Measurements from ENCODE around the gene ZER1.
"Not testable (repeated sequence)": the region's sequence is repeated elsewhere in the genome, so short reads cannot be mapped to it uniquely, and the experiment has no call there.

Gene ZER1

GRCh38 chr9:128771745-128772519, at the start of gene ZER1:
ZER1 (minus strand) TSS chr9:128771927; CDS start chr9:128755565, 16,362 bp downstream.
- DNase-seq, result peak; percentile 88 to 90

- no peak for DNase-seq
These were observed 49.2 kb upstream of the ZER1 start for GRCh38 chr9:128820665-128821583.

- peak; percentile 23 to 28 for DNase-seq
These were observed 48.3 kb upstream of the ZER1 start for GRCh38 chr9:128819716-128820664.

- peak in 1 of 2 experiments; percentile 61 for DNase-seq
These were observed 47.4 kb upstream of the ZER1 start for GRCh38 chr9:128818839-128819715.

- DNase-seq, result peak; percentile 98 to 99
These were observed 46.5 kb upstream of the ZER1 start, which contains the start of gene ENDOG for GRCh38 chr9:128818099-128818838. ENDOG (plus strand) TSS chr9:128818500; CDS start chr9:128818685, 185 bp downstream.

- no peak for DNase-seq
These were observed 39.1 kb upstream of the ZER1 start for GRCh38 chr9:128810873-128811272.

GRCh38 chr9:128809831-128810230, 38.1 kb upstream of the ZER1 start:
- DNase-seq, result no peak

- no peak for DNase-seq
These were observed 37.4 kb upstream of the ZER1 start for GRCh38 chr9:128809036-128809599.

GRCh38 chr9:128808543-128808942, 36.8 kb upstream of the ZER1 start:
- no peak for DNase-seq

- no peak for DNase-seq
These were observed 36.1 kb upstream of the ZER1 start for GRCh38 chr9:128807827-128808226.

GRCh38 chr9:128805661-128806060, 33.9 kb upstream of the ZER1 start:
- no peak for DNase-seq

GRCh38 chr9:128802482-128802881, 30.8 kb upstream of the ZER1 start:
- no peak for DNase-seq

GRCh38 chr9:128800061-128800460, 28.3 kb upstream of the ZER1 start:
- no peak for DNase-seq

- no peak for DNase-seq
These were observed 27.2 kb upstream of the ZER1 start for GRCh38 chr9:128798896-128799295.

GRCh38 chr9:128794961-128795360, 23.2 kb upstream of the ZER1 start:
- DNase-seq, result not testable (repeated sequence)

- no peak for DNase-seq
These were observed 21.4 kb upstream of the ZER1 start for GRCh38 chr9:128792978-128793686.

GRCh38 chr9:128792134-128792533, 20.4 kb upstream of the ZER1 start:
- DNase-seq, result no peak

GRCh38 chr9:128790536-128790935, 18.8 kb upstream of the ZER1 start:
- no peak for DNase-seq

- DNase-seq, result no peak
These were observed 16.7 kb upstream of the ZER1 start for GRCh38 chr9:128788445-128788844.

- DNase-seq, result no peak
These were observed 15.9 kb upstream of the ZER1 start for GRCh38 chr9:128787659-128788058.

All from NCI-H2081 (cell line).